GM13977 (cell line): ENCODE measurements around the gene STARD13.

Experiments used
- DNase-seq: peaks from one replicate; pipeline ENCODE4 v3.0.0; 2012; ENCODE audit warnings: low spot score
- in situ Hi-C: fragments of 300-500 bp; cut with MboI; formaldehyde crosslinking; loops from one replicate; pipeline ENCODE4 v1.12.0; 2022; ENCODE audit warnings: low sequenced_read_pairs, low pct_unique_long_range_greater_than_20kb, mixed read lengths, inconsistent platforms; ENCODE audit not compliant: unreplicated experiment
- TF ChIP-seq, protein P1 (sequence below): IDR thresholded peaks from 2 replicates; pipeline ENCODE4 v1.5.1; 2012; ENCODE audit warnings: mild to moderate bottlenecking, control low read depth; ENCODE audit not compliant: insufficient read depth; ENCODE audit errors: extremely low read depth, missing control alignments

STARD13 gene

DNA sequence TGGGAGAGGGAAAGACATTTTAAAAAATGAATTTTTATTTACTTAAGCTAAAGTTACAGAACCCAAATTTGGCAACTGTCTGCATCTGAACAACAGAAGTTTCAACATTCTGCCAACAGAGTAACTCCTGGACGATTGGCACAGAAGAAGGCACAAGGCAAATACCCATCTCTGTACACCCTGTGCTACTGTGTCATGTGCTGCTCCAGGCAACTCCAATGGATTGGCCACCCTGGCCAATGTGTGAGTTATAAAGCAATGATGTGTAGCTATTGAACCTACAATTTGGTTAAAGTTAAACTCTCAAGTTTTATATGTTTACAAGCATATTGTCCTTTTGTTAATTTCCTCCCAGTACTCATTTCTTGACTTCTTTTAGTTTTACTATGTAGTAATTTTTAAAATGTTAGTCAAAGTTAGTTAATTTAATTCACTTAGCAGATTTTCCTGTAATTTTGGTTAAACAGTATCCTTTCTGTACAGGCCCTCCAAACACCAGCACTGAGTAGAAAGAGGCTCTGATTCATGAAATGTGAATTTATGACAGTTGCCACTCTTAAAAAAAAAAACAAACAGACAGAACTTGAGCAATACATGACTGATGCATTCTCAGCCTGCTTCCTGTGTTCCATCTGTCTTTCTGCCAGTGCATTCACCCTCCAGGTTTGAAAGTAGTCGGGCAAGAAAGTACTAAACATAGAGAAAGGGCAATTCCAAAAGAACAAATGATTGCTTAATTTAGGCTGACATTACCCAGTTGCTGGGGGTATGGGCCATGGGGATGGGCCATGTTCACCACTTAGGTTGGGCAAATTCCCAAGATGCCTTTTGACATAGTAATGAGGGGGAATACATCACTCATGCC is 5.9 kb downstream of the STARD13 start:
- TF ChIP-seq, protein P1, sequence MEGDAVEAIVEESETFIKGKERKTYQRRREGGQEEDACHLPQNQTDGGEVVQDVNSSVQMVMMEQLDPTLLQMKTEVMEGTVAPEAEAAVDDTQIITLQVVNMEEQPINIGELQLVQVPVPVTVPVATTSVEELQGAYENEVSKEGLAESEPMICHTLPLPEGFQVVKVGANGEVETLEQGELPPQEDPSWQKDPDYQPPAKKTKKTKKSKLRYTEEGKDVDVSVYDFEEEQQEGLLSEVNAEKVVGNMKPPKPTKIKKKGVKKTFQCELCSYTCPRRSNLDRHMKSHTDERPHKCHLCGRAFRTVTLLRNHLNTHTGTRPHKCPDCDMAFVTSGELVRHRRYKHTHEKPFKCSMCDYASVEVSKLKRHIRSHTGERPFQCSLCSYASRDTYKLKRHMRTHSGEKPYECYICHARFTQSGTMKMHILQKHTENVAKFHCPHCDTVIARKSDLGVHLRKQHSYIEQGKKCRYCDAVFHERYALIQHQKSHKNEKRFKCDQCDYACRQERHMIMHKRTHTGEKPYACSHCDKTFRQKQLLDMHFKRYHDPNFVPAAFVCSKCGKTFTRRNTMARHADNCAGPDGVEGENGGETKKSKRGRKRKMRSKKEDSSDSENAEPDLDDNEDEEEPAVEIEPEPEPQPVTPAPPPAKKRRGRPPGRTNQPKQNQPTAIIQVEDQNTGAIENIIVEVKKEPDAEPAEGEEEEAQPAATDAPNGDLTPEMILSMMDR: no peak
- no peak for DNase-seq
- in situ Hi-C loops: no loop called here

DNA sequence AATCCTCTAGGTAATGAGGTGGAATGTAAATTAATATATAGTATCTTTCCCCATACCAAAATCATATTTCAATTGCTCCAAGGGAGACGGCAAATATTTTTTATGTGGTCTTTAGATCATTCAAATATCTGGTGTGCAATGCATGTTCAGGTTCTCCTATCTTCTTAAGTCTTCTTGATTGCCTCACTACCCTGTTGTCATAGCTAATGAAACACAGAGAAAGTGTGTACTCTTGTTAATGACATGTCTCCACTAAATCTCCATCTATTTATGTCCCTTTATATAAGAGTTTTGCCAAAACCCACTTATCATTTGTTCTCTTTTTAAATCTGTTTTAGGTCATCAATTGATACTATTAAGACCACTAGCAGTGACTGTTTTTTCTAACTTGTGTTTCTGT is 6.6 kb downstream of the STARD13 start:
- no peak for DNase-seq
- in situ Hi-C loops: no loop called here

DNA sequence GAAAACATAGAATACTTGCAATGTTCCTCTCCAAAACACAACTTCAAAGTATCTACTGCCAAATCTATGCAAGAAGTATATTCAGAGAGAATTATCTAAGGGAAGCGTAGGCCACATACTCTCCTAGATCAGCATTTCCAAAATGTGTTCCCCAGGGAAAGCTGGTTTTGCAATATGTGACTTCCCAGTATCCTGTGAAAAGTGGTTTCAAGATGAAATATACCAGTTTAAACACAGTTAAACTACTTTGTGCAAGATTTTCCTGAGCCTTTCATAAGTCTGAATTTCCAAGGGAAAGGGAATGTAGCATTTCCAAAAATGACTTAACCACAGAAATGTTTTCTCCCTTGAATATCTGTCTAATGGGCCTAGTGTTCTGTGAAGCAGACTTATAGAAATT is 7.6 kb downstream of the STARD13 start:
- TF ChIP-seq, protein P1: no peak
- in situ Hi-C loops: no loop called here
- DNase-seq: no peak

More for the DNA sequence above, 6.6 kb downstream of the STARD13 start:
- TF ChIP-seq, protein P1: no peak

DNA sequence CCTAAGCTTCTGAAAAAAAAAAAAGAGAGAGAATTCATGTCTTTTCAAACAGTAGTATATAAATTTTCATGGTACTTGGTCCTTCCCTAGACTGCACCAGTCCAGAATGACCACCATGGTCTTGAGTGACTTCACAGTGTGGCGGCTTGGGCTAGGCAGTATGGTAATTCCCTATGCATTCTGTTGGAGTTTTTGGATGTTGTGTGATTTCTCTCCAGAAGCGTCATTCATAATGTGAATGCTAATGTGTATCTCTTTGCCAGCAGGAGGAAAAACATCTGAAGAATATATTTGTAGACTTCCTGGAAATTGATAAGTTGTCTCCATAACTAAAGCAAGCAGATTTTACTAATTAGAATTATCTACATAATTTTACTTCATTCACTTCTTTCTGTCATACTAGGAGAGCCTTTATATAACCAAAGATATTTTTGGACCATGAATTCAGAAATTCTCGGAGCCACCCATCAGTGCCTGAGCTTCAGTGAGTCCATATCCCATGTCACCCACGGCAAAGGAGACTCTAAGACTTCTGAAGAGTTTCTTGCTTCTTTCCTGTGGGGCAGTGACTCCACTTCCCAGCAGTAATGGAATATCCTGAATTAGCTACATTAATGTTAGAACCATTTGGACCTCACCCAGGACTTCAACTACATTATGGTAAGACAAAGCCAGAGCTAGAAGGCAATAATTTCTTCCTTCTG is 8.4 kb downstream of the STARD13 start:
- in situ Hi-C loops: no loop called here
- TF ChIP-seq, protein P1: no peak
- DNase-seq: no peak

DNA sequence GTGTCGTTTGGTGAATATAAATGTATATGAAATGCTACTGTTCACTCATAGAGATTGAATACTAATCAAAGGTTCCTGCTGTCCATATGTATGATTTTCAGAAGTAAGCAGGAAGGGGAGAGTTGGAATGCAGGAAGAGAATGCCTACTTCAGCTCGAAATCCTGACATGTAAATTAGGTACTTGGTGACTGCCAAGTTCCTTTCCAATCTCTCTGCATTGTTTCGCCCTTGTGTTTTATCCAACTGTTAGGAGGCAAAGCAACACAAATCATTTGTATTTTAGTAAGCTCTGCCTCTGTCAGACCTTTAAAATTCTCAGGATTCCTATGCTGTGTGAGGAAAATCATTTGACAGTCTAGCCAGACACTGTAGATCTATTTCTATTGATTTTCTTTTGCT is 9.0 kb downstream of the STARD13 start:
- in situ Hi-C loops: no loop called here
- DNase-seq: no peak
- TF ChIP-seq, protein P1: no peak

DNA sequence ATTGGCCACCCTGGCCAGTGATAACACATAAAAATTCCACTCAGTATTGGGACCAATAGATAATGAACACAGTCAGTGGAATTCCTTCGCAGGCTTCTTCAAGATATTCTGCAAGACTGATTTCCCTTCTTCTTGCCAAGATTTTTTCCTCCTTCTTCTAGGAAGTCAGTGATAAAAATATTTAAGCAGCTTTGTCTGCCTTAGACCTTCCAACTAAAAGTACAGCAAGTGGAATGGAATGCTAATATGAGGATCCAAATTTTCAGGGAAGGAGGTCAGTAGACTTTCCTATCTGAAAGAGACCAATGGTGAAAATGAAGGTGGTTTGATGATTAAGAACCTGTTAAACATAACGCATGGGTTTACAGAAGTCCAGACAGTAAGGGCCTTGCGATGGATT is 9.6 kb downstream of the STARD13 start:
- in situ Hi-C loops: no loop called here
- no peak for DNase-seq
- TF ChIP-seq, protein P1: no peak
